NCI-H187 treated with DMSO at 0.1 percent for 48 hours (cell line): ENCODE results near the gene COLEC11.

Experiments
- DNase-seq: peaks from one replicate; lab custom pipeline; 2025; lab: John Stamatoyannopoulos, UW

The COLEC11 gene

DNA sequence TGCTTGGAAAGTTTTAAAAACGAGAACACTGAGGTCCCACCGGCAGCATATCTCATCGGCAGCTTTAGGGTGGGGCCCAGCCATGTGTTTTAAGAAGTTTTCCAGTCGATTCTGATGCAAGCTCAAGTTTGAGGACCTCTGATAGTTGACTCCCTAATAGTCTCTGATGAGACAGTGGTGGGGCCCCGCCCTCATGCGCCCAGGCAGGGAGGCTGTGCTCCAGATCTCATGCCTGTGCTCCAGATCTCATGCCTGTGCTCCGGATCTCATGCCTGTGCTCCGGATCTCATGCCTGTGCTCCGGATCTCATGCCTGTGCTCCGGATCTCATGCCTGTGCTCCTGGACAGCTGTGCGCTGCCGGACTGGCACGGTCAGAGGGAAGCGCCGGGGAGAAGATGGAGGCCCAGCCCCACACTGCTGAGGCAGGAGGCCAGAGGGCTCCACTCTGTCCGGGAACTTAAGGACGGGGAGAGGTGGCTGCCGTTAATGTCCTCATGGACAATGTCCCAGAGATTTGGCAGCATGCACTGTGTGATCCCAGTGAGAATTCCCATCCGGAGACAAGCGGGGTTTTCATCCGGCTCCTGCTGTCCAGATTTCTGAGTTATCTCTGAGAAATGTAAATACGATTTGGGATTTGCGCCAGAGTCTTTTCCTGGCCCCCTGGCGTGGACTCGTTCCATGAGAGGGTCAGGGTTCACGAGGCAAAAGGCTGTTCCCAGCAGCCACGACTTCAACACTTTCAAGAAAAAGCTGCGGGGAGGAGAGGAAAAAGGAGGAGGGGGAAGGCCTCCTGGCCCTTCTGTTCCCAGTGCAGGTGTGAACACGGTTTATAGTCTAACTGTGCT is 9.4 kb upstream of the COLEC11 start:
- DNase-seq, result no peak

GRCh38 chr2:3586220-3586619 is 8.7 kb upstream of the COLEC11 start:
- DNase-seq, result no peak

DNA sequence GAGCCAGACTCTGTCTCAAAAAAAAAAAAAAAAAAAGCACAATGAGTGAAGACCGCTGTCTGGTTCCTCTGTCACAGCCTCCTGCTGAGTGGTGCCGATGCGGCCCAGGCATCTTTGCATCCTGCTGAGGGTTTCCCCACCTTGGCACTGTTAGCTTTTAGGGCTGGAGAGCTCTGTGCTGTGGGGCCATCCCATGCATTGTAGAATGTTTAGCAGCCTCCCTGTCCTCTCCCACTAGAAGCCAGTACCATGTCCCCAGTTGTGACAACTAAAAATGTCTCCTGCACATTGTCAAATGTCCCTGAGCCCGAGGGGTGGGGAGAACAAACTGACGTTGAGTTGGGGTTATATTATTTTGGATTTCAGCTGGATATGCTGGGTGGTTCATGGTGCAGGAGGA is 7.9 kb upstream of the COLEC11 start:
- DNase-seq, result no peak

DNA sequence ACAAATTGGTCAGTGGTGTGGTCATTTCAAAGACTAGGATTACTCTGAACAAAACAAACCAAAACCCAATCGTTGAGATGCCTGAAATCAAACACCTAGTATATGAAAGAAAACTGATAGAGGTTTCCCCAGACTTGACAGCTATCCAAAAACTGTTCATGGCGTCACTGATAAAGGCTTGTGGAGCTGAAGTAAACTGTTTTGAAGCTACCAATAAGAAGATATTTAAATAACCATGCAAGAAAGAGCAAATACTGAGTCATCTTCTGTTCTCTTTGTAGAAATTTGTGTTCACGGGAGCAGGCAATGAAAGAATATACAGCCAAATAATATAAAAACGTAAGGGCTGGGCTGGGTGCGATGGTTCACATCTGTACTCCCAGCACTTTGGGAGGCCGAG is 7.5 kb upstream of the COLEC11 start:
- DNase-seq, result no peak

DNA sequence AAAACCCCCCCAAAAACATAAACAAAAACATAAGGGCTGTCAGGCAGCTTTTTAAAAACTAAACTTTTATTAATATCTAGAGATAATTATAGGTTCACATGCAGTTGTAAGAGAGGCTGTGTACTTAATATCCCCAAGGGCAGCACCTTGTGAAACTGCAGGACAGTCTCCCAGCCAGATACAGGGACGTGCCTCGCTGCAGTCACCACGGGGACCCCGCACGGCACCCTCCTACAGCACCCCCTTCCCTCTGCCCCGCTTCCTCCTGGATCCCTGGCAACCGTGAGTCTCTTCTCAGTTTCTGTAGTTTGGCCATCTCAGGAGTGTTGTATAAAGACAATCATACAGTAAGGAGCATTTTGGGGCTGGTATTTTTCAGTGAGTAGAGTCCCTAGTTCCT is 6.8 kb upstream of the COLEC11 start:
- no peak for DNase-seq

DNA sequence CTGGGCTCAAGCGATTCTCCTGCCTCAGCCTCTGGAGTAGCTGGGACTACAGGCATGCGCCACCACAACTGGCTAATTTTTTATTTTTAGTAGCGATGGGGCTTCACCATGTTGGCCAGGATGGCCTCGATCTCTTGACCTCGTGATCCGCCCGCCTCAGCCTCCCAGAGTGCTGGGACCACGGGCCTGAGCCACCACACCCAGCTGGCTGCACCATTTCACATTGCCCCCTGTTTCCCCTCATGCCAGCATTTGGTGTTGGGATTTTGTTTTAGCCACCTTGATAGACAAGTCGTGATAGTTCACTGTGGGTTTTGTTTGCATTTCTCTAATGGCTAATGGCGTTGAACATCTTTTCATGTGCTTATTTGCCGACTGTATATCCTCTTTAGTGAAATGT is 5.8 kb upstream of the COLEC11 start:
- no peak for DNase-seq

- DNase-seq, result no peak
Observed at GRCh38 chr2:3595404-3595803, 492 bp downstream of the COLEC11 start.

DNA sequence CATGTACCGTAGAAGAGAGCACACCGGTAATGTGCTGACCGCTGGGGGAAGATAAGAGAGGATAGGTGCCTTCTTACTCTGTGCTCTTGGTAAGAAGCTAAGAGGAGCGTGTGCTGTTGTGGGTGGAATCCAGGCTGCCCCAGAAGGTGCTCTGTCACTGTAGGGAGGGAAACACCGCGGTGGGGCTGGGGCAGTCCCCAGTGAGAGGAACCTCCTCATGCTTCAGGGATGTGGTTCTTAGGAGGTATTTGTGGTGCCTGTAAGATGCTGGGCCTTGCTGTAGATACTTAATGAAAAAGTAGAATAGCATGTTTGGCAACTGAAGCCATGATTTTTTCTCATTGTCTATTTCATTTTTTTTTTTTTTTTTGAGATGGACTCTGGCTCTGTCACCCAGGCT is 1.1 kb downstream of the COLEC11 start:
- DNase-seq, result no peak

DNA sequence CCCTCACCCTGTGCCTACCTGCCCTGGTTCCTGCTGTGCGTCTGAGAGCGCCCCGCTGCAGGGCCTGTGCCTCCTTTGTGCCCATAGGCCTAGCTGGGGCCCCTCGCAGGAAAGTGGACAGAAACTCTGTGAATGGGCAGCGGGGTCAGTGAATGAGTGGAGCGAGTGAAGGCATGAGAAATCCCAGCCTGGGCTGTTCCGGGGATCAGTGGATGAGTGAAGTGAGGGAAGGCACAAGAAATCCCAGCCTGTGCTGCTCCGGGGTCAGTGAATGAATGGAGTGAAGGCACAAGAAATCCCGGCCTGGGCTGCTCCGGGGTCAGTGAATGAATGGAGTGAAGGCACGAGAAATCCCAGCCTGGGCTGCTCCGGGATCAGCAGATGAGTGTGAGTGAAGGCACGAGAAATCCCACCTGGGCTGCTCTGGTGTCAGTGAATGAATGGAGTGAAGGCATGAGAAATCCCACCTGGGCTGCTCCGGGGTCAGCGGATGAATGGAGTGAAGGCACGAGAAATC is 2.0 kb downstream of the COLEC11 start:
- DNase-seq, result no peak

GRCh38 chr2:3597567-3597966 is 2.7 kb downstream of the COLEC11 start:
- no peak for DNase-seq

DNA sequence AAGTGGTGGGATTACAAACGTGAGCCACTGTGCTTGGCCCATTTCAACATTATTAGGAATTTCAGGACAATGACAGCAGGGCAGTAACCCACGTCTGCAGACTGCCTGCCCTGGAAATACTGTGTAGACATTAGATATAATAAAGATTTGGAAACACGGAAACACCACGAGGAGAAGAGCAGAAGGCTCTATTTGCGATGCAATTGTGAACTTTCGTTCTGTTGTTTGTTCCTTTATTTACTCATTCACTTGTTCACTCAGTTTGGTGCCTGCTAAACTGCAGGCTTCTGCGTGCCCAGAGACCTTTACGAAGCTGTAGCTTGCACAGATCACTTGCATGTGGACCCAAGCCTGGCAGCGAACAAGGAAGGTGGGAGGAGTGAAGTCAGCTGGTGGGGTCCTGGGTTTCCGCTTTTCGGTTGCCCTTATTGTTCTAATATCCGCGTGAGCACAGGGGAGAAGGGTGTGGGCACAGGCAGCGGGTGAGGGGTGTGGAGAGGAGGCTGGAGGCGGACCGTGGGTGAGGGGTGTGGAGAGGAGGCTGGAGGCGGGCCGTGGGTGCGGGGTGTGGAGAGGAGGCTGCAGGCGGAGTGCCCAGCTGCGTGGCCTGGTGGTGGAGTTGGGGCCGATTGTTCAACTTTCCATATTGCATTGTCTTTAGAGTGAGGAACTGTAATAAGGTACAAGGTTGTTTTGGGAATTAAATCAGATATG is 3.4 kb downstream of the COLEC11 start:
- DNase-seq, result no peak

- DNase-seq, result no peak
Observed at GRCh38 chr2:3598912-3599854, 4.3 kb downstream of the COLEC11 start.

DNA sequence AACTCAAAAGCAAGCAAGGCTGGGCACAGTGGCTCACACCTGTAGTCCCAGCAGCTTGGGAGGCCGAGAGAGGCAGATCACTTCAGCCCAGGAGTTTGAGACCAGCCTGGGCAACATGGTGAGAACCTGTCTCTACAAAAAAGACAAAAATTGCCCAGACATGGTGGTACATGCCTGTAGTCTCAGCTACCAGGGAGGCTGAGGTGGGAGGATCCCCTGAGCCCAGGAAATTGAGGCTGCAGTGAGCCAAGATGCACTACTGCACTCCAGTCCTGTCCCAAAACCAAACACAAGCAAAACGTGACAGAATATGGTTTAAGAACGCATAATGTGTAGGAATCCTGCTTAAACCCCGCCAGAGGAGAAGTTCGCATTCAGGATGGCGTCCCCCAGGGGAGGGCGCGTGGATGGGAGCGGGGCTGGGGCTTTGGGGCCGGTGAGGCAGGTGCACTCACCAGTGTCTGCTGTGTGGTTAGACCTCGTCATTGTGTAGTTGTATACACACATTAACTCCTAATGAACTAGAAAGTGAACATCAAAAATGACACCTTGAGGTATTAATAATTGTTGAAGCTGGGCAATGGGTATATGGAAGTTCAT is 5.4 kb downstream of the COLEC11 start:
- DNase-seq, result no peak

DNA sequence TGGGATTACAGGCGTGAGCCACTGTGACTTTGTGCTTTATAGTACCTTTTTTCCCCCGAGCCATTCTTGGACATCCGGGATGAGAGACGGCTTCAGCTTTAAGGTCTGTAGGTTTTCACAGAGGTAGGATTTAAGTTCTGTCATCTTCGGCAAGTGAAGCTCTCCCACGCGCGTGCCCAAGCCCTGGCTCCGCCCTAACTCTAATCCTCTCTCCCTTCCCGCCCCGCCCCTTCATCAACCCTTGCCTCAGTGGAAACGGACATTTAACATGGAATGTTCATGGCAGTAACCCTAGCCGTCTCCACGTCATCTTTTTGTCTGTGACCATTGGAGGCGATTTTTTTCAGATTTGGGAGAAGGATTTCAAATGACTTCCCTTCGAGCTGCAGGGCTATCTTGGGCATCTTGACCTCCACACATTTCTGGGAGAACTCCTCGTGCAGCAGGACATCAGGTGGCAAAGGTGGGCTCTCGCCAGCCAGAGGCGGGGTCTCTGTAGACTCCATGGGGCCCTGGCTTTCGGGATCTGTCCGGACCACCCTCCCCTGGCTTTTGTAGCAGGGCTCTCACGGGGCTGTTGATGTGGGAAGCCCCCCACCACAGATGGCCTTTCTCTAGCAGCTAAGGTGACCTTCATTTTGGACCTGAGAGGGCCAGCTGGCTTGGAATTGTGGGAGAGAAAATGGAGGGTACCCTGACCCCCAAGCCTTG is 6.8 kb downstream of the COLEC11 start:
- no peak for DNase-seq

DNA sequence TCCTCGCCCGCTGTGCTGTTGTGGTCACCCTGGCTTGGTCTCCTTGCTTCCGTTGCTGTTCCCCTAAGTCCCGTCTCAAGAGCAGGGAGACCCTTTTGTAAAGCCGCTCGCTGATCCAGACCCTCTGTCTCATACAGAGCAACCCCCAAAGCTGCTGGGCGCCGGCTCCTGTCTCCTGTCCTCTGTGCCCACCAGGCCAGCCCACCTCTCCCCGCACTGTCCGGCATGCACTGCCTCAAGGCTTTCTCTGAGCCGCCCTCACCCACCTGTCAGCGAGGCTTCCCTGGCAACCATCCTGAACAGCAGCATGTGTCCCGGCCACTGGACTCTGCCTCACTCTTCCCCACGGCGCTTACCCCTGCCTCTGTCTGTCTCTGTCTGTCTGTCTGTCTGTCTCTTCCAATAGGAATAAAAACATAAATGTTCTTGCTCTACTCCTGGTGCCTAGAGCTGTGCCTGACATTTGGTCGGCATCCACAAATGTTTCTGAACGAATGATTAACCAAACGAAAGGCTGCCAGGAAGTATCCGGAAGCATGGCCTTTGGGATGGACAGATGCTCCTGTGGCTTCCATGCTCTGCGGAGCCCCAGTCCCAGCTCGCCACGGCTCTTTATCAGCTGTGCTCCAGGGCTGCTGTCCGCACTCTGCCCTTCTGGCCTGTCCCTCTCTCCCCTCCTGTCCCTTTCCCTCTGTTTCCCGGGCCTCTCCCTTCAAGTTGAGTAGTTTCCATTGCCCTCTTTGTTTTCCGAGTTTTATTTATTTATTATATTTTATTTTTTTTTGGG is 7.8 kb downstream of the COLEC11 start:
- no peak for DNase-seq

GRCh38 chr2:3603536-3604206 is 8.8 kb downstream of the COLEC11 start:
- no peak for DNase-seq

GRCh38 chr2:3604207-3604877 is 9.4 kb downstream of the COLEC11 start:
- DNase-seq, result no peak

DNA sequence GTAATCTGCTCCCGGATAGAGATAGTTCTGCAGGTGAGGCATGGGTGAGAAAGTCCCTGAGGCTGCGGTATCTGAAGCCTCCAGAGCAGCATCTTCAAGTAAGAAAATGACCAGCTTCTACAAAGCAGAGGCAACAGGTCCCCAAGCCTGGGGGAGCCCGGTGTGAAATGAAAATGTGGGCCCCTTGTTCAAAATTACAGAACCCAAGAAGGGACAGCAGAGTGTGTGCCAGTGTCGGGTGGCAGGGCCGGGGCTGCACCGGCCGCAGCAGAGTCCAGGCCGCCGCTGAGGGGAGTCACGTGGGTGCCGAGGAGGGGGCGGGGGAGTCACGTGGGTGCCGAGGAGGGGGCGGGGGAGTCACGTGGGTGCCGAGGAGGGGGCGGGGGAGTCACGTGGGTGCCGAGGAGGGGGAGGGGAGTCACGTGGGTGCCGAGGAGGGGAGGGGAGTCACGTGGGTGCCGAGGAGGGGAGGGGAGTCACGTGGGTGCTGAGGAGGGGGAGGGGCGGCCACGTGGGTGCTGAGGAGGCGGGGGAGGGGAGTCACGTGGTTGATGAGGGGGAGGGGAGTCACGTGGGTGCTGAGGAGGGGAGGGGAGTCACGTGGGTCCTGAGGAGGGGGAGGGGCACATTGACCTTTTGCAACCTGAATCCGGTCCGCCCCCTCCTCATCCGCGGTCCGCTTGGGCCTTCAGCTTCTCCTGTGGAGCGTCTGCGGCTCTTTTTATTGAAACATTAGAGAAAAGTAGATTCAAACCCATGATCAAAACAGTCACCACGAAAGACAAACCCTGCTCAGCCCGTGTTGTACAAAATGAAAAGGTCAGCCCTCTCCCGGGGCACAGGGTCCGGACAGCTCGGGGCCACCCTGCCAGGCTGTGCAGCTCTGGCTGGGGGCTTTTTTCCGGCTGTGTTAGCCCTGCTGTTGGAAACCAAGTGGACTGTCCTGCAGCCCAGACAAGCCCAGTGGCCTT is 10.4 kb downstream of the COLEC11 start:
- DNase-seq, result peak; percentile 96
